HG03378 (cell line): ENCODE measurements around the gene ARSJ.

Experiments
- ATAC-seq: cut with Tn5 transposase; IDR thresholded peaks from one replicate; pipeline ENCODE4 v1.9.1; 2021; ENCODE audit warnings: mild to moderate bottlenecking, moderate library complexity; ENCODE audit not compliant: unreplicated experiment

ARSJ gene

DNA sequence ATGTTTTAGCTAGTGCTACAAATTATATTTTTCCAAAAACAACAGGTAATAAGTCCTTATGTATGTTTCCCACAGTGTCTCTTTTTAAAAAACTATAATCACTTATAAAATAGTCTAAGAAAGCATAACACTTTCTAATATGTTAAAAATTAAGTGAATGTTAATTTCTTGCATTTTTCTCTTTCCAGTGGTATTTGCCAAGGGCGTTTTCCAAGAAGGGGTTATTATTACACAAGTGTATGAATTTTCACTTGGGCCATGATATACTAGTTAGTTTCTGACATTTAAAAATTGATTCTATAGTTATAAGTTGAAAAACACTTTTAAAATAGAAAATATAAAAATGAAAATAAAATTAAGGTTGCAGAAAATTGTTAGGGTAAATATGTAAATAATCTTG, 74.6 kb downstream of the ARSJ start:
- ATAC-seq: no peak

DNA sequence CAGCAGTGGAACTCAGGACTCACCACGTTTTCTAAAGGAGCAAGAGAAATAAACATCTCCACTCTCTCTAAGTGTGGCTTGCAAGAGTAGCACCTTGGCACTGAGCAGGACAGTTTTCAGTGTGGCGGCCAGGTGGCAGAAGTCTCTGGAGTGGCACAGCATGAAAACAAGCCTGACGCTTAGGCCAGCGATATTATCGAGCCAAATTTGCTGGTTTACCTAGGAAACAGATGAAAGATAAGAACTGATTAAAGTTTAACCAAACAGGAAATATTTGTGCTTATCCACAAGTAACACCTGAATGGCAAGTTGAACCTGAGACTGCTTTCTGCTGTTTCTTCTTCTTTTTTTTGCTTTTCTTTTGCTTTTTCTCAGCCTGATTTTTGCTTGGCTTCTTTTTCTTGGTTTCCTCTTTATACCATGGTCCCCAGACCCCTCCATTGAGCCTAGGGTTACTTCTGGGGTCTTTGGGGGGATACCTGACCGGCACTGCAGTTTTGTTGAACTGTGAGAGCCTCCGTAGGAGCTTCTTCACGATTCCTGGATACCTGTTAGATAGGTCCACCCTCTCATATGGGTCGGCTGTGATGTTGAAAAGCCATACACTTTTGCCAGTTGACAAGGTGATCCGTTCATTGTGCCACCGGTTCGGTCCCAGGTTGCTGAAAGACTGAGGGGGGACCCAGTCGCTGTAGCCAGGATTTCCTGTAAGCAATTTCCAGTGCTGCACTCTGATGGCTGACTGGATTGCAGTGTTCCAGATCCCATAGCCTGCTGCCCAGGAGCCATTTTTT, 77.3 kb downstream of the ARSJ start:
- ATAC-seq: no peak

DNA sequence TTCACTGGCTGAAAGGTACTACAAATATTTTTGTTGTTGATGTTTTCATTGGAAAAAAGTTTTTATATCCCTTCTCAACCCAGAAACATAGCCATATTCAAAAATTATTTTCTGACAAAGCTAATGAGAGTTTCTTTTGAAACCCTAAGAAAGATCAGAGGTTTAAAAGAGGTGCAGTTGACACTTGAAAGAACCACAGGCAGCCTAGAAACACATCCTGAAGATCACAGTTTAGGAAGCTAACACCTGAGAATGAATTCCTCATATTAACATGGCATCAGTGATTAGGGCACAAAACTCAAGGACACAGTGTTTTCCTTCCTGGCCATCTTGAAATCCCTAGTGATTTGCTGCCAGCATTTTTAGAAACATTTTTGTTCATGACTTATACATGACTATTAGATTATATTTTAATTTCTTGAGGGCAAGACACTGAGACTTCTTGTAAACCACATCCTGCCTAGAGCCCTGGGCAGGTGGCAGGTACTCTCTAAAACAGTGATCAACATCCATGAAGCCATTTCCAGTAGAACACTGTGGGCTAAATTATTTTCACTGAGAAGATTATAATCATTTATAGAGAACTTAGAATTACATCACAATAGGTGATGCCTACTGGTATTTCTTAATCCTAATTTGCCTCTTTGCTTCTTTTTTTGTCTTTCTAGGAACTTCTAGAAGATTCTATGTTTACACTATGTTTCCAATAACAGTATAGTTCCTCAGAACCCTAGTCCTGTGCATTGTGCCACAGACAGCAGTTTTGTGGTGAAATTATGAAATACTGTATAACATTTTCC, 80.0 kb downstream of the ARSJ start:
- peak; percentile 95 for ATAC-seq

DNA sequence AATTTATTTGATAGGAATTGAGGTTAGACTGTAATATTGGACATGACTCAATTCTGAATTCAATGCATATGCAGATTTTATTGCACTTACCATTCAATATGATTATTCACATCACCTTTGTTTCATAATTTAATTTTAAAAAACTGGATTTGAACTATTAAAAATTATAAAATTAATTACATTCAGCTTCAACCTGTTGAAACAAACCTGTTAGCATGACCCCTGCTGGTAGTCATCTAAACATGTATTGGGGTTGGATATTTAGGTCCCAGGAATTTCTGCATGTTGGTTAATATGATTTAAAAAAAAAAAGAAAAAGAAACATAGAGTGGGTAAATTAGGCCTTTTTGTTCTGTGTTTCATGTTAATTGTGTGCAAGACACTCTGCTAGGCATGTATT, 85.9 kb downstream of the ARSJ start:
- ATAC-seq: no peak

DNA sequence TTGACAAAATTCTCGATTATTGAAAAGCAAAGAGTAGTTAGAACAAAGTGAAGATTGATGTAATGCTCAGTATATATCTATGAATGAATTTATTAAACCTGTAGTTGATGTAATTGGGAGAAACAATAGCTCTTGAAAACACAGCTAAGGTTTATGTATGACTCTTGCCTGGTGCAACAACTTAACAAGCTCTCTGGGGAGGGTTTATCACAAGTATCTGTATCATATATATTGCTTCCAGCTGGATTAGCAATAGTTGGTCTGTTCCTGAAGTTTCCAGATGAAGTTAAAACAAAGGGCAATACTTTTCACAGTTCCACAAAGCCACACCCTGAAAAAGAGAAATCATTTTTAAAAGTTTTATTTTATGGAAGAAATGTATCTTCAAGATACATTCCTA, 91.4 kb downstream of the ARSJ start:
- no peak for ATAC-seq

DNA sequence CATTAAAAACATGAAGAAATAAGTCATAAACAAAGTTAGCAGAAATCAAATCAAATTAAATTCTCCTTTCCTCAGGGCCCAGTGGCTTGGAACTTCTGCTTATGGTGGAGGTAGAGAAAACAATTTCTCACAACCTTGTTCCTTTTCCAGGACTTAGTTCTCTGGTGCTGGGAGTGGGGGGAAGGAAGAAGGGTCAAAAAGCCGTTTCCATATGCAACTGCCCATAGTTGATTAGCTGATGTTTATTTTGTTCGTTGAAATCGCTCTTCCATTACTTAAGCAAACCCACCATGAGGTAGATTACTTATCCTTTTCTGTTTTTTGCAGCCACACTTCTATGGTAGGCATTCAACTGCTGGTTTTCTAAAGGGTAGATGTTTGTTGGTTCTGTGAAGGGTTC, 94.2 kb downstream of the ARSJ start:
- ATAC-seq: no peak

DNA sequence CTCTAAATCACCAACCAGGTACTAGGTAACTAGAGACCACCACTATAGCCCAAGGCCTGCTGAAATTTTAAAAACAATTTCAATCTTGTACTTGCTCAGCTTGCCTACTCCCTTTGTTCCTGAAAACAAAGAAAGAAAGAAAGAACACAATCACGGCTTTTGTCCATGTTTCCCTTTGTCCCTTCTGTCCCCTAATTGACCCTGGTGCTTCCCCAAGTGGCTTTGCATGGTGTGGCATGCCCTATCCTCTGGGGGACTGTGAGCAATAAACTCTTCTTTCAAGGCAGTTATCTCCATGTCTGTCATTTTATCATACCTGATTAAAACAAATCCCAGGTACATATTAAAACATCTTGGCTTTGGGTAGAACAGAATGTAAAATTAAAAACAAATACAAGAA, 94.8 kb downstream of the ARSJ start:
- ATAC-seq: no peak

DNA sequence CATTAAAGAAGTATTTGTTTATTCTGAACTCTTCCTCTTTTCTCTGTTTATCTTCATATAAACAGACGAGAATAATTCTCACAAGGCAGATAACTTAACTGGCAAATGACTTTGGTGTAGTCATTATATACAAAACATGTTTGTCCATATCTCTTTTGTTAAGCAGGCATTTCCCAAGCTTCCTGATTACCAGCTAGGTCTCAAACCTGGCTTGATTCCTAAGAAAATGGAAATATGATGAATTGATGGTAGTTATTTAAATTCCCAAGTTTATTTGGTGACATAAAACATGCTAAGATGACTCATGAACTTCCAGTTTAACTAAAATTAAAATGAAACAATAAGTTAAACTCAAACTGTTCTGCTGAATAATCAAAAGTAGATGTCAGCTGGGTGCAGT, 96.8 kb downstream of the ARSJ start:
- ATAC-seq: no peak

DNA sequence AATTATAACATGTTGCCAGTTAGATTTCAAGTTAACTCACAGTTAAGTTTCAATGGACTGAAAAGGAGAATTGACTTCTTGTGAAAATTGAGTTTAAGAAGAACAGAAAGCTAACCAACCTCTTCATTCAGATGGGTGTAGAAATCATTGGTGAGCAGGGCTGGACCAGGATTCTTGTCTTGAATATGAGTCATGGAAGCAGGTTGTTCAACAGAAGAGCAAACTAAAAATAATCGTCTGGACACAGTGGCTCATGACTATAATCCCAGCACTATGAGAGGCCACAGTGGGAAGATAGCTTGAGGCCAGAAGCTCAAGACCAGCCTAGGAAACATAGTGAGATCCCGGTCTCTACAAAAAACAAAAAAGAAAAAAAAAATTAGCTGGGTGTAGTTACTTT, 98.2 kb downstream of the ARSJ start:
- ATAC-seq: no peak

DNA sequence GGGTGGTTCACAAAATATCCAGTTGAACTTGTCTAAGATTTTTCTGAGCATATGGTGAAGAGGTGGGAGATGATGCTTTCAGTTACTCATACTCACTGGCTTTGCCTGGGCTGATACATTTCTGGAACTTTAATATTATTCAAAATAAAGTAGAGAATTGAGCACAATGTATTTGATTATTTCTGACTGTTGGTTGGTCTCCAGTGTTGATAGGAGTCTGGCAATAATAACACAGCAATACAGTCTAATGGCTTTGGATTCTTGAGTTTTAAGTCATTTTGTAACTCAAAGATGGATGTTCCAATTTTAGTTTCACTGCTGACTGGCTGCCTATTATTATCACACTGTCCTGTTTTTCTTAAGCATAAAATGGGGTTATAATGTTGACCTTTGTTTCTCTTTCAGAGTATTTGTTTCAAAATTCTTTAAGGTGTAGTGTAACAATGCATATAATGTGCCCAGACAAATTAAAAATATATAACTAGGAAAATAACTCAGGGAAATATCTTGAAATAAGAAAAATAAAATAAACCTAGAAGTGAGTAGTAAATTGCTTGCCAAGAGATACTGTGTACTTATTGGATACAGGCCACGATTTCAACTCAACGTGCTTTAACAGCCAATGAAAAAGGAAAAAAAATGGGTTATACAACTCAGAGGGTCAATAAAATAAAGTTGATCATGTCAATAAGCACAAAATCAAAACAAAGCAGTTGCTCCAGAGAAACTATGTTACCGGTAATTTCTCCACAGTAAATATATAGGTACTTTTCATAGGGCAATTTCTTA, 99.0 kb downstream of the ARSJ start:
- no peak for ATAC-seq

DNA sequence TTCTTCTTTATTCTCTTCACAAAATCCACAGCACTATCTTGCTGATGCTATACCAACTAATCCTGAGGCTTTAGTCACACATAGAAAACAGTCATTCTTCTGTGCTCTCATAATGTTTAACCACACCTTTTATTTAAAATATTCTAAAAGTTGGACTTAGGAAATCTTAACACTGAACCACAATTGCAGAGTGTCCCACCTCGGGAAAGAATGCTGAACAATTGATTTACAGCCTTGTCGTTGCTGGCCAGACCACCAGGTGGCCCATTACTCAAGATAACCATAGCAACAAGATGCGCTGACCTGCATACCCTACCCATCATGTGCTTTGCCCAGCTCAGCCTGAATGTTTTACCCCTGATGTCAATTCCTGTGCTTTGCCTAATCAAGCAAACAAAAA, 100.8 kb downstream of the ARSJ start:
- no peak for ATAC-seq

DNA sequence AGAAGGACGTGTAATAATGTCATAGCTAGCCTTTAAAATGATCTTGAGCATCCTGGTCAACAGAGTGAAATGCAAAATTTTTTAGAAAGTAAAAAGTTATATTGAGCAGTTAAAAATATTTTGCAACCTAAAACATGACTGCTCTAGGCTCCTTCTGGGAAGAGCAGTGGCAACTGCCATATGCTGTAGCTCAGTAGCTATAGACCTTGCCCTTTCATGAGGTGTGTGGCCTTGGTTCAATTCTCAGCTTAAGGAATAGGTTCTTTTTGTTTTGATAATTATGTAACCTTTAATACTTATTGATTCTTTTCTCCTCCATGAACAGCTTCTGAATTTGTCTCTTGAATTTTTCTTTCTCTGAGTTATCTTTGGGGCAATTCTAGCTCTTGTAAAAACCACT, 105.0 kb downstream of the ARSJ start:
- ATAC-seq: no peak

DNA sequence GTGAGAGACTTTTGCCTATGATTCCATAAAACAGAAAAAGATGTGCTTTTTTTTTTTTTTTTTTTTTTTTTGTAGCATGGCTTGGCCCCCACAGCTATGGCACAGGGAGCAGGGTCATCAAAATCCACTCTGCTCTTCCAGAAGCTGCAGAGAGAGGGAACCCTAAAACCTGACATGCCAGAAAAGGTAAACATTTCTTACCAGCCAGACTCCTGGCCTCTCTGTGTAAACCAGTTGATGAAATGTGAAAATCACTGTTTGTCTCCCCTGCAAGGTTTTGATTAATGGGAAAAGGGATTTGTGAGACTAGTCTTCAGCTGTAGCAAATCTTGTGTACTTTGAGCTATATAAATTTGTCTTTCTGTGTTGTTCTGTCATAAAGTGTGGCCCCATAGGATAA, 105.9 kb downstream of the ARSJ start:
- ATAC-seq: no peak

DNA sequence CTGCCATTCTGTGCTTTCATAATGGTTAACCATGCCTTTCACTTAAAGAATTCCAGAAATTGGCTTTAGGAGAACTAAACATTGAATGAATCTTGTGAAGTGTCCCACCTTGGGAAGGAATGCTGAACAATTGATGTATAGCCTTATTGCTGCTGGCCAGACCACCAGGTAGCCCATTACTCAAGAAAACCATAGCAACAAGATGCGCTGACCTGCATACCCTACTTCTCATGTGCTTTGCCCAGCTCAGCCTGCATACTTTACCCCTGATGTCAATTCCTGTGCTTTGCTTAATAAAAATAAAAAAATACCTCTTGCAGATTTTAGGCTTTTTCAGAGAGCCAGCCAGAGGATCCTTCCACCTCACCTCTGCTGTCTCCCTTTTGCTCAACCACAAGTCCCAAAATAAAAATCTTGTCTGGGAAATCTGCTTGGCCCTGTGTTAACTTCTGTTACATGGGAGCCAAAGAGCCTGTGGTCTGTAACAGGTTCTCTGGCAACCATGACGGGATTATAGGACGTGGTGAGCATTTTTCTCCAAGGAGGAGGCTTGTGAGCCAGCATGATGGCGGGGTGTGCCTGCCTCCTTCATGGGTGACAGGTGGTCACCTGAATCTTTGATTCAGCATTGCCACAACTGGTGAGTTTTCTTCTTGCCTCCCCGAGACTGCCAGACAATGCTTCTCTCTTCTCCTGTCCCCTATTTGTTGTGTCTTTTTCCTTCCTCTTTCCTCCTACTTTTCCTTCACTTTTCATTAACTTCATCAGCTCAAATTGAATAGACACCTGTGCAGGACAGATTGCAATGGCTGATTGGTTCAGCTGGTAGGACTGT, 106.8 kb downstream of the ARSJ start:
- ATAC-seq: no peak

DNA sequence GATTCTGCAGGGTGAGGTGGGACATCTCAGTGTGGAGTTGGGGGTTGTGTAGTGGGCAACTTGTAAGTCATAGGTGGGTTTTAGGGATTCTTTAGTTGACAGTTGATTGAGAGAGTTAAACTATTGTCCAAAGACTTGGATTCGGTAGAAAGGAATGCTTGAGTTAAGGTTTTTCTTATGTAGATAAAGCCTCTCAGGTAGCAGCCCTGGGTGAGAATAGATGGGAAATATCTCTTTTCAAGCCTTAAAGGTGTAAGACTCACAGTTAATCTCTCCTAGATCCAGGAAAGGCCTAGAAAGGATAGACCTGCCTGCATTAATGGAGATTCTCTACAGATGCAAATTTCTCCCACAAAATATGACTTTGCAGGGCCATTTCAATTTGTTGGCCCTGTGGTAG, 108.4 kb downstream of the ARSJ start:
- ATAC-seq: no peak

DNA sequence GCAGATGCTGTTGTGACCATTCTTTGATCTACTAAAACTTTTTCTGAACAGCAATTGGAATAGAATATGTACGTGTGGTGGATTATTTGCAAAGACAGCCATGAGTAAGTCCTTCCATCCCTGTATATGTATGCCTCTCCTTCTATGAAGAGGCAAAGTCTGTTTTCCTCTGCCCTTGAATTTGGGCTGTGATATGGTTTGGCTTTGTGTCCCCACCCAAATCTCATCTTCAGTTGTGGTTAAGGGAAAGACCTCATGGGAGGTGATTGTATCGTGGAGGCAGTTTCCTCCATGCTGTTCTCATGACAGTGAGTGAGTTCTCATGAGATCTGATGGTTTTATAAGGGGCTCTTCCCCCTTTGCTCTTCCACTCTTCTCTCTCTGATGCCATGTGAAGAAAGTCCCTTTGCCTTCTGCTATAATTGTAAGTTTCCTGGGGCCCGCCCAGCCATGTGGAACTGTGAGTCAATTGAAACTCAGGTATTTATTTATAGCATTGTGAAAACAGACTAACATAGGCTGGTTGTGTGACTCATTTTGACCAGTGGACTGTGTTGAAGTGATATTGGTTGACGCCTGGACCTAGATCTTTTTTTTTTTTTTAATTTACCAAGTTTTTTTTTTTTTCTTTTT, 109.6 kb downstream of the ARSJ start:
- peak; percentile 96 for ATAC-seq

DNA sequence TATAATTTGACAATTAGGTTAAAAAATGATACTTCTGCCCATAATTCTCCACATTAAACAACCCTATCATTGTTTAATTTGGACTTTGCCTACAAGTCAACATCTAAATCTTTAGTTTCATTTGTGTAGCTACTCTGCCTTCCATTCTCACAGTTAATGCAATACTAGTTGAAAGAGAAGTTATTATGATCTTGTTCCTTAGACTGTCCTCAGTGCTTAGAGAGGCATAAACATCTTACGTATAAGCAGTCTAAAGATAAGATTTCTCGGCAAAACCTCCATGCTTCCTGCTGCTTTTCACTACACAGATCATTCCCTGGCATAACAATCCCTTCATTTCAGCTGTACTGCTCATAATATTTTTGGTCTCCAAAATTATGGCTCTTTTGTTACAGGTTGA, 112.8 kb downstream of the ARSJ start:
- no peak for ATAC-seq

DNA sequence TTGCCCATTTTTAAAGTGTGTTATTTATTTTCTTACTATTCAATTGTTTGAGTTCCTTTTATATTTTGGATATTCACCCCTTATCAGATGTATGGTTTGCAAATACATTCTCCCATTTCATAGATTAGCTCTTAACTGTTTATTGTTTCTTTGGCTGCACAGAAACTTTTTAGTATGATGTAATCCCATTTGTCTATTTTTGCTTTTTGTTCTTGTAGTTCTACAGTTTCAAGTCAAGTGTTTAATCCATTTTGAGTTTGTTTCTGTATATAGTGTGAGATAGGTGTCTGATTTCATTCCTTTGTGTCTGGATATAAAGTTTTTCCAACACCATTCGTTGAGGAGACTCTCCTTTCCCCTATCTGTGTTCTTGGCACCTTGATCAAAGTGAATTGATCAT, 120.5 kb downstream of the ARSJ start:
- ATAC-seq: no peak

DNA sequence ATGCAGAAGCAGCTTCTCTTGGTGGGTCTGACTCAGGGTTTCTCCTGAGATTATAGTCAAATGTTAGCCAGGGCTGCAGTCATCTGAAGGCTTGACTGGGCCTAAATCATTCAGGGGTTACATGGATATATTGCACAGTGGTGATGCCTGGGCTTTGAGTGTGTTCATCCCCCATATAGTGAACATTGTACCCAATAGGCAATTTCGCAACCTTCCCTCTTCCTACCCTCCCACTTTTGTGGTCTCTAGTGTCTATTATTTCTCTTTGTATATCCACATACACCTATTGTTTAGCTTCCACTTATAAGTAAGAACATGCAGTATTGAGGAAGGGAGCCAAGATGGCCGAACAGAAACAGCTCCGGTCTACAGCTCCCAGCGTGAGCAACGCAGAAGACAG, 127.6 kb downstream of the ARSJ start:
- no peak for ATAC-seq
